ENCODE data around the gene KRTAP5-4.
"Not testable (repeated sequence)": the region's sequence is repeated elsewhere in the genome, so short reads cannot be mapped to it uniquely, and the experiment has no call there.

KRTAP5-4 gene, protein sequence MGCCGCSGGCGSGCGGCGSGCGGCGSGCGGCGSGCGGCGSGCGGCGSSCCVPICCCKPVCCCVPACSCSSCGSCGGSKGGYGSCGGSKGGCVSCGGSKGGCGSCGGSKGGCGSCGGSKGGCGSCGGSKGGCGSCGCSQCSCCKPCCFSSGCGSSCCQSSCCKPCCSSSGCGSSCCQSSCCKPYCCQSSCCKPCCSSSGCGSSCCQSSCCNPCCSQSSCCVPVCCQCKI

DNA sequence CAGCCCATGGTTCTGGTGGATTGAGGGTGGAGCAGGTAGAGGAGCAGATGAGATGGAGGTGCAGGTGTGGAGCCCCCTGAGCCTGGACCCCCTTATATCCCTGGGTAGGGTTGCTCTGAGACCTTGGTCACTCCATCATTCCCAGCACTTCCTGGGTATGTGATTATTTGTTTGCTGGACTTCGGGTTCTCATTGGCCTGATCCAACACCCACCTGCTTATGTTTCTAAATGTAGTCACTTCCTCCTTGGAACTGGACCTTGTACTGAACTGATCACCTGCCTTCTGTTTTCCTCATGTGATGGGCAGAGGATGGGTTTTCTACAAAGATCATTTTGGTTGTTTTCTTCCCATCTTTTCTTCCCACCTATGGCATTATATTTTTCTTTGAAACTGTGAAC lies at the start of gene KRTAP5-4:
Gene KRTAP5-4 (minus strand): TSS at position 53 of the 400 bp plus-strand sequence. CDS start 45 bp downstream, at position 8.
- no peak for DNase-seq

DNA sequence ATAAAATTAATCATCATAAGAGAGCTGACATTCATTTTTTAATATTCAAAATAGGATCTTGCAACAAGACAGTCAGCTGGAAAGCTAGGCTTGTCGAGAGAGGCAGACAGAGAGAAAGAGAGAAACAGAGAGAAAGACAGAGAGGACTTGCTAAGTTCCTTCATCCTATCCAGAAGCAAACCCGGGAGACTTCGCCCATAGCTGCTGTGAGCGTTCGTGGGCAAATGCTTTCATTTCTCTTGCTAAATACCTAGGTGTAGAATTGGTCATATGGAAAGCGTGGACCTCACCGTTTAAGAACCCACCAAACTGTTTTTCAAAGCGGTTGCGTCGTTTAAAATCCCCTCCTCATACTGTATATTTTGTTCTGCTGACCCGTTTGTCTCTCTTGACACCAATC lies 49.7 kb upstream of the KRTAP5-4 start:
- DNase-seq, result no peak

DNA sequence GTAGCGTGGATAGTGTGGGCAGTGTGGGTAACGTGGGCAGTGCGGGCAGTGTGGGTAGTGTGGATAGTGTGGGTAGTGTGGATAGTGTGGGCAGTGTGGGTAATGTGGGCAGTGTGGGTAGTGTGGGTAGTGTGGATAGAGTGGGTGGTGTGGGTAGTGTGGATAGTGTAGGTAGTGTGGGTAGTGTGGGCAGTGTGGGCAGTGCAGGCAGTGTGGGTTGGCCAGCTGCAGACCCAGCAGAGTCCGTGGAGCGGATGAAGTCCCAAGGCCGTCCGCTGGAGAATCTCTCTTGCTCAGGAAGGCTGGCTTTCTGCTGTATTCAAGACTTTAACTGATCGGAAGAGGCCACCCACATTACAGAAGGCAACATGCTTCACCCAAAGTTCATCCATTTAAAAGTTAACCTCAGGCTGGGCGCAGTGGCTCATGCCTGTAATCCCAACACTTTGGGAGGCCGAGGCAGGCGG lies 49.0 kb upstream of the KRTAP5-4 start:
- DNase-seq, result no peak

DNA sequence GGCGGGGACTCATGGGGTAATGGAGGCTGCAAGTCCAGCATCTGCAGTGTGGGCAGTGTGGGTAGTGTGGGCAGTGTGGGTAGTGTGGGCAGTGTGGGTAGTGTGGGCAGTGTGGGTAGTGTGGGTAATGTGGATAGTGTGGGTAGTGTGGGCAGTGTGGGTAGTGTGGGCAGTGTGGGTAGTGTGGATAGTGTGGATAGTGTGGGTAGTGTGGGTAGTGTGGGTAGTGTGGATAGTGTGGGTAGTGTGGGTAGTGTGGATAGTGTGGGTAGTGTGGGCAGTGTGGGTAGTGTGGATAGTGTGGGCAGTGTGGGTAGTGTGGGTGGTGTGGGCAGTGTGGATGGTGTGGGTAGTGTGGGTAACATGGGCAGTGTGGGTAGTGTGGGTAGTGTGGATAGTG lies 48.5 kb upstream of the KRTAP5-4 start:
- DNase-seq, result not testable (repeated sequence)

DNA sequence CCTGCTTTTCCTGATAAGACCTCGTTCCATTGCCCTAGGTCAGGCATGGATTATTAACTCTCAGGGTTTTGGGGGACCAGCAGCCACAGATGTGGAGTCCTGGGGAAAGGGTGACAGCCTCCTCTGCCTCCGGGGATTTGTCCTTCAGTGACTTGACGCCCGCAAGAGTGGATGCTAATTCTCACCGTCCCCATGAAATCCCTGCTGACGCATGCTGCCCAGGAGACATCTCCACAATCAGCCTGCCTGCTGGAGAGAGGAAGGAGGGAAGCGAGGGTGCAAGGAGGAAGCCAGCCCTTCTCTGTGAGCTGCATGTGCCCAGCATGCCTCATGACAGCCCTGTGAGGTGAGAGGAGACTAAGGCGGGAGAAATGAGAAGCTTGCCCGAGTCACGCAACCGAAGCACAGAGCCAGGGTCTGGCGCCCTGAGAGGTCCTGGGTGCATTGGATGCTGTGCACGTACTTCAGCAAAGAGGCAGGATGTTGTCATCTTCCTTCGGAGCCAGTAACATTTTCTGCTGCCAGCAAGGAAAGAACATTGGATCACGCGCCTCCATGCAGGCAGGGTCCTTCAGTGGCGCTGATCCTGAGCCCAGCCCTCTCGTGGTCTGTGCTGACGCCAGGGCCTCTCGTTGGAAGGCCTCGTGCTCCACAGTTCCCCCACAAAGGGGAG lies 47.7 kb upstream of the KRTAP5-4 start:
- DNase-seq, result no peak

DNA sequence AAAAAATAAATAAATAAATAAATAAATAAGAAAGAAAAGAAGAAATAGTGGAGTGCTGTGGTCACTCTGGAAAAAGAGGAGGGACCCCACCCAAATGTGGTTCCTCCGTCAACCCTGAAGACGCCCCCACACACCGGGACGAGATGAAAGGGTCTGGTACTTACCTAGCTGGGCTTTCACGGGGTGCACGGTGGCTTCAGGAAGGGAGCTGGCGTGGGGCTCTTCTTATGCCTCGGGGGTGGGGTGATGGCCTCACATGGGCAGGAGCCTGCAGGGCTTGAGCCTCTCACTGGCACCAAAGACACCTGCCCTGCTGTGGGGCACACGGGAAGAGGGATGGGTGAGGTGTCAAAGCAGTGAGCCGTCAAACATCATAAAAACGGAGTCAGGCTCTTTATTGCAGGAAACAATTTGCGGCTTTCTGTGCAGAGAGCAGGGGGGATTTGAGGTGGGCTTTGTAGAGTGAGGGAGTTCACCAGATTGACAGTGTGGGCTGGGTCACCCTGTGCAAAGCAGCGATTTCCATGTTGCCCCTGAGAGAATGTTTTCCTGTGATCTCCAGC lies 47.1 kb upstream of the KRTAP5-4 start:
- no peak for DNase-seq

DNA sequence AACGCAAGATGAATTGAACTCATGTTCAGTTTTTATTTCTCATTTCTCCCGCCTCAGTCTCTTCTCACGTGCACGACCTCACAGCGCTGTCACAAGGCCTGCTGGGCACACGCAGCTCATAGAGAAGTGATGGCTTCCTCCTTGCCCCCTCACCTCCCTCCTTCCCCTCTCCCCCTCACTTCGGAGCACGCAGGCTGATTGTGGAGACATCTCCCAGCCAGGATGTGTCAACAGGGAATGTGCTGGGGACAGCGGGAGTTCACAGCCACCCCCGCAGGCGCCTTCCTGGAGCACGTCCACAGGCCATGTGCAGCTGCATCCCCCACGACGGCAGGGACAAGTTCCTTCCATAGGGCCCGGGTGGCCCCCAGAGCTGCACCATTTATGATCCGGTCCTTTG lies 46.0 kb upstream of the KRTAP5-4 start:
- DNase-seq, result no peak

DNA sequence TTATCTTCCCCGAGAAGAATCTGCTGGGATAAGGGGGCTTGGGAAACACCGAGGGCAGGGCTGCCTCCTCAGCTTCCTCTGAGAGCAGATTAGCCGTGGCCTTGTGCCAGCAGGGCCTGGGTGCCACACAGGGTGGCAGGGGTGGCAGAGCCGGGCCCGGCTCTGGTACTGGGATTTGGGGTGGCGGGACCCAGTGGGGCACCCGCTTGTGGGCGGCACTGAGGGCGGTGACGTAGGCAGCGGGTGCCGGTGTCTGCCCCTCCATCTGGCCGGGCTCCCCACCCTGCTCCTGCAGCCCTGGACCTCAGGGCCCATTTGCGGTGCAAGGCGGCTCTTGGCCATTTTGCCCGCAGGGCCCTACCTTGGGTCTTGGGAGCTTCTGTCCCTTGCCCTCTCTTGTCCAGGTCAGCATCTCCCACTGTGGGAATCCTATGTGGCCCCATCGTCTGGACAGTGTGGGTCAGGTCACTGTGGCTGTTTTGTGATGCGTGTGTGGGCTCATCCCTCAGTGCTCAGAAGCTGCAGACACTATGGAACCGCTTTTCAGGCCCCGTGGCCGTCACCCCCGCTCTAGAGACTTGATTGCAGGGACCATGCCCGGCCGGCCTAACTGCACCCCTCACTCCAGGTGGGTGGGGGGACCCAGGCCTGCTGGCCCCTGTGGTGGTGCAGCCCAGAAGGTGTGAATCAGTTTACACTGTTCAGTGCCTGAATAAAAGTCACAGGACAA lies 45.3 kb upstream of the KRTAP5-4 start:
- DNase-seq, result no peak

DNA sequence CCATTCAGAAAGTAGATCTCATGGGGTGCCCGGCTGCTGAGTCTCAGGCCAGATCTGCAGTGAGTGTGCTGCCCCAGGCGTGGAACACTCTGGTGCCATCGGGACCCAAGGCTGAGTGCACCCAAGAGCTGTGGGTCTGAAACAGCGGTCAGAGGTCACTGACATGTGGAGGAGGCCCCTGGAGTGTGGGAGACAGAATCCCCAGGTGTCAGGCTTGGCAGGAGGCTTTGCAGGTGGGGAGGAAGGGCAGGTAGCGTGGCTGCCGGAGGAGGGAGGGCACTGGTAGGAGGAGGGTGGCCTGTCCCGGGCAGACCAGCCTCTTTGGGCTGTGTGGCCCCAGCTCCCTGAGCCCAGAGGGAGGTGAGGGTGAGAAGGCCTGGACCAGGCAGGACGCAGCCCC lies 43.4 kb upstream of the KRTAP5-4 start:
- DNase-seq, result no peak

DNA sequence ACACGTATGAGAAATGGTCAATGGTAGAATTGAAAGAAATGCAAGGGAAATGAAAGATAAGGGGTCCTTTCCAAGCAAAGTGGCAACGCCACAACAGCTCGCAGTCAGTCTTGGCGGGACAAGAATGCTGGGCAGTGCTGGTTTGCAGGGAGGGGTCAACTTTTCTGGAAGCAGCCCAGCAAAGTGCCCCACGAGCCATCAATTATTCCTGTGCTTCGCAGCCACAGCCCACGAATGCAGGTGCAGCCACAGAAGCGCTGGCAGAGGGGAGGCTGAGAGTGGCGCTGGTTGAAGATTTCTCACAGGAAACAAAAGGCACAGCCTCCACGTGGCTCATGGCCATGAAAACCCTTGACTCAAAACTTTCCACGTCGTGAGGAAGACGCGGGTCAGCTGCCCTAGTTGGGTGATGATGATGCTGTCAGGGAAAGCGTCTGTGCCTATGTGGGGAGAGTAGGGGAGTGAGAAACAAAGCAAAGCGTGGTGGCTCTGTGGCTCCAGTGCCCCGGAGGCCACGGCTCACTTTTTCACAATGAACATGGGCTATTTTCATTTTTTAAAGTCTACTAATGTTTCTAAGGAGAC lies 40.9 kb upstream of the KRTAP5-4 start:
- DNase-seq, result not testable (repeated sequence)

DNA sequence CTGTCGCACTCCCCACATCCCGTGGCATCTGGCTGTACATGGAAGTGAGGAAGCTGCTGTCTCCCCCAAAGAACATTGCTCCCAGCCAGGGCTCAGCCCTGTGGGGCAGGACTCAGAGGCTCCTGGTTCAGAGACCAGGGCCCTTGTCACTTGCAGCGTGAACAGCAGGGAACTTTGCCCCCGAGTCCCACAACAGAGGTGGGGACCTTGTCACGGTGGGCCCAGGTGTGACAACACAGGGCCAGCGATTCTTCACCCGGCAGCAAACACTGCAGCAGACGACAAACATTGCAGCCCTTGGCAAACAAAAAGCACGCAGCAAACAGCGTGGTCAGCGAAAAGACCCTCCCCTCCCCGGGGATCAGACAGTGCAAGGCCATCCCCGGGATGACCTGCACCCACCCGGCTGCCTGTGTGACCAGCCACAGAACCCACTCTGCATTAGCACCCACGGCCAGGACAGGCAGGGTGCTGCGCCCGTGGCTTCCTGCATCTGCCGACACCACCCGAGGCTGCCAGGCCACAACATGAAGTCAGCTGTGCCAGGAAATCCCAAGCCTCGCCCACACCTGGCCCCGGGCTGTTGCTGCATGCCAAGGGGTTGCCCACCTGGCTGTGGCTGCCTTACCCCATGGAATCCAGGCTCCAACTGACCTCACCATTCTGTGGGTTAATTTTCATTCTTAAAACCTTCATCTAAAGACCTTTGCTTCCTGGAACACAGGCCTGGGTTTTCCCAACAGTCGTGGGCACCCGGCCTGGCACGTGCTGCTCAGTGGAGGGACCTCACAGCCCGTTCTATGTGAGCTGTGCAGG lies 39.7 kb upstream of the KRTAP5-4 start:
- not testable (repeated sequence) for DNase-seq

DNA sequence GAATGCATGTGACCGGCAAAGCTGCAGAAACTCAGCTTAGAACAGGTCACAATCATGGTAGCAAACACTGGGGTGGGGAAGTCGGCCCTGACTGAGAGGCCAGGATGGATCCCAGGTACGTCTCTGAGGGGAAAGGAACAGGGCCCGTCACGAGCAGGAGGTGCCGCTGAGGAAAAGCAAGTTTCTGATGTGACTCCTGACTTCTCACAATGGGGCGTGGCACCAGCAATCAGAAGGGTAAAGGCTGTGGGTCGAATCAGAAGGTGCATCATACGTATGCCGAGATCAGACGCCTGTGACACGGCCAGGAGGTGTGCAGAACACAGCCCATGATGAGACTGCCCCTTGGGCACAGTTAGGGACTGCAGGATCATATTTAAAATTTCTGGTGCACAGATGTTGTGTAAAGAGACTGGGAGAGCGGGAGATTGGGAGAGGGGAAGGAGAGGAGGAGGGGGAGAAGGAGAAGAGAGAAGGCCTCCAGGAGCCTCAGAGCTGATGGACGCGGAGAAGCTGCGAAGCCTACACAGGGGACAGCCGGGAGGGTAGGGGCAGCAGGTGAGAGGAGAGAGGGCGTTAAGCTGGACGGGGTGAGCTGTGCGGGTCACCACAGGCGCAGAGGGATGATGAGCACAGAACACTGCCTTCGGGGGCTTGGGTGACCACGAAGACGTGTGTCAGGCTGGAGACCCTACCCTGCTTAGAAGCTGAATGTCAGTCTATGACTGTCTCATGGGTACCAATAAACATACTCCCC lies 38.4 kb upstream of the KRTAP5-4 start:
- no peak for DNase-seq

DNA sequence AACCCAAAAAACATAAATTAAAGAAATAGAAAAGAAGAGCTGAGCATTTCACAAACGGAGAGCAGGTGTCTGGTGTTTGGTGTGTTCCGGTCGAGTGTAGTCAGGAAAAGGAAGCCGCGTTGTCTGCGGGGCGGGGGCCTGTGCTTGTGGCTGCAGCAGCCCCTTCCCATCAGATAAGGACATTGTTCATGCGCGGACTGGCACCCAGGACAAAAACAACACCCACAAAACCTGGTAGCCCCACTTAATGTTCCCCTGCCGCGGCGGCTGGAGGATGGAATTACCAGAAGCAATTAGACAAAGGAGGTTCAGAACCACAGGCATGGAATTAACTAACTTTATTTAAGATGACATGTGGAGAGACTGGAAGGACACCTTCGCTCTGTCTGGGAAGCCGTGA lies 37.6 kb upstream of the KRTAP5-4 start:
- no peak for DNase-seq

DNA sequence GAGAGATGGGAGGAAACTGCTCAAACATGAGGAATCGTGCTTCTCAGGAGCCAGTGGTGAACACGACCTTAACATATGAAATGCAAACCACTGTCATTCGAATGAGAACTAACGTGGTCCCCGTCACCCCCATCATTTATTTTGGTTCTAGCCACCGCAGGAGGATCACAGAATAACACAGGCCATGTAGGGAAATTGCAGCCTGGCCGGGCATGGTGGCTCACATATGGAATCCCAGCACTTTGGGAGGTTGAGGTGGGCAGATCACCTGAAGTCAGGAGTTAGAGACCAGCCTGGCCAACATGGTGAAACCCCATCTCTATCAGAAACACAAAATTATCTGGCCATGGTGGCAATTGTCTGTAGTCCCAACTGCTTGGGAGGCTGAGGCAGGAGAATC lies 34.7 kb upstream of the KRTAP5-4 start:
- no peak for DNase-seq

DNA sequence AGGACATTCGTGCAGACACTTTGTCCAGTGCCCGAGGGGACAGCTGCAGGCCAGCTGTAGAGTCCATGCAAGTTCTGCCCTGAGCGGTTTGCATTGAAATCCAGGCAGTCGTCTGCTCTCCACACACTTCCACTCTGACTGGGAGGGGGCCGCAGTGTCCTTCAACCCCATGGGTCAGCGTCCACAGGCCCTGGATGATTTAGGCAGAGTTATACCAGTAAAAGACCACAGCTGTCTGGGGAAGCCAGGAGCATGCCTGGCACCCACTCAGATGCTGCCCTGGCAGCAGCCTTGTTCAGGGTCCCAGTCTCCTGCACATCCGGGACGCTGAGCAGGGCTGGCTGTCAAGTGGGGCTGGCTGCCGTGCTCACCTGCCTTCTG lies 34.1 kb upstream of the KRTAP5-4 start:
- no peak for DNase-seq

DNA sequence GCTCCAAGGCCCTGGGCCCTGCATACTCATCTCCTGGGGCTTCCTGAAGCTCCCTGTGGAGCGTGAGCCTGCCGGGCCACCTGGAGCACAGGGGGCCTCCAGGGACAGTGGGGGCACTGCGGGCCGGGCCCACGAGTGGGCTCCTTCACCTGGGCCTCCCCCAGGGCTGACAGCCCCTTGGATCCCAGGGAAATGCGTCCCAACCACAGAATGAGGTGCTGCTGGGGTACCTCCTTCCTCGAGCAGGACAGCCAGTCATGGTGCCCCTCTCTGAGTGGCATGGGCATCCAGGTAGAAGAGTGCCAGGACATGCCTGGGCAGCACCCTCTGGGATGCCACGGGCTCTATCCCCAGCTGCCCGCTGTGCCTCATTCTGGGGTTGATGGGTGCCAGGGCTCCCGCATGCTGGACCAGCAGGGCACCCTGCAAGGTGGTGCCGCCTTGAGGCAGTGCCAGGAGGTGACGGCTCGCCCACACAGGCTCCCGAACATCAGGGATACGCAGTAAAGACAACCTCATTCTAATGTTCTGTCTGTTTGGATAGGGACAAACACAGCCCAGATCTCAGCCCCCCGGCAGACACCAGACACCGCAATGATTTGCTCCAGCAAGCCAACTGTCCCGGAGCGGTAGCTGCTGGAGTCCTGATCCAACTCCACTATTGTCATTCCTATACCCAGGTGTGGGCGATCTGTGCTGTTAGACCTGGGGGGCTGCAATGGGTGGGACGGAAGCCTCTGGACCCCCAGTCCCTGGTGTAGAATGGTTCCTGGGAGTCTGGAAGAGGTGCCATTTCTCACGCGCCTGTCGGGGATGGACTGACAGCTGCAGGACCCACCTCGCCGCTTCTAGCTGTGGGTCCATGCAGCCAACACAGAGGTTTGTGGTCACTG lies 33.5 kb upstream of the KRTAP5-4 start:
- DNase-seq, result no peak

DNA sequence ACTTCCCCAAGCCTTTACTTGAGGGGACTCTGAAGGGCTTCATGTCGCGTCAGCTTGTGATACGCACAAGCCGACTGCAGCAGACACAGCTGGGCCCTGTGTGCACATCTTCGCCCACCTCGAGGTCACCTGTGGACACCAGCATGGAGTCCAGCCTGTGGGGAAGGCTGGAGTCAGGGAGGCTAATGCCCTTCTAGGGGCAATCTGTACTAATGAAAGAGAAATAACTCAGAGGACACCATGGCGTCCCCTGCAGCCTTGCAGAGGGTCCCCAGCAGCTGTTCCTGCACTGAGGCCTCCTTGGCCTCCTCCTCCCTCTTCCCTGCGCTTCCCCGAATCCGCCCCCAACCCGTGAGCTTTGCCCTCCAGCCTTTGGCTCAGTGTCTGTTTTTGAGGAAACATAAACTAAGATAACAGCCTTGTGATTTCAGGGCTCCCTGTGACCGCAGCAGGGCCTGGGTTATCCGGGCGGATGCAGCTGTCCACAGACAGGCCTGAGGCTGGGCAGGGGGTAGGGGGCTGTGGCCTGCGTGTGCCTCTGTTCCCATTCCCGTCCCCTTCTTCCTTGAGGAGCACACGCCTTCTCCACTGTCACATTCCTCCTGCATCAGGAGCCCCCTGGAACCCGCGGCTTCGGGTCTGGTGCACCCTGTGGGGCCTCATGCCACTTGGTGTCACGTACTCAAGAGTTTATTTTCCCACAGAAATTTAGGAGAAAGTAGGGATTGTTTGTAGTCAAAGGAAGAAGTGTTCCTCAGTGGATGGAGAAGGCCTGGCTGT lies 32.6 kb upstream of the KRTAP5-4 start:
- DNase-seq, result no peak

DNA sequence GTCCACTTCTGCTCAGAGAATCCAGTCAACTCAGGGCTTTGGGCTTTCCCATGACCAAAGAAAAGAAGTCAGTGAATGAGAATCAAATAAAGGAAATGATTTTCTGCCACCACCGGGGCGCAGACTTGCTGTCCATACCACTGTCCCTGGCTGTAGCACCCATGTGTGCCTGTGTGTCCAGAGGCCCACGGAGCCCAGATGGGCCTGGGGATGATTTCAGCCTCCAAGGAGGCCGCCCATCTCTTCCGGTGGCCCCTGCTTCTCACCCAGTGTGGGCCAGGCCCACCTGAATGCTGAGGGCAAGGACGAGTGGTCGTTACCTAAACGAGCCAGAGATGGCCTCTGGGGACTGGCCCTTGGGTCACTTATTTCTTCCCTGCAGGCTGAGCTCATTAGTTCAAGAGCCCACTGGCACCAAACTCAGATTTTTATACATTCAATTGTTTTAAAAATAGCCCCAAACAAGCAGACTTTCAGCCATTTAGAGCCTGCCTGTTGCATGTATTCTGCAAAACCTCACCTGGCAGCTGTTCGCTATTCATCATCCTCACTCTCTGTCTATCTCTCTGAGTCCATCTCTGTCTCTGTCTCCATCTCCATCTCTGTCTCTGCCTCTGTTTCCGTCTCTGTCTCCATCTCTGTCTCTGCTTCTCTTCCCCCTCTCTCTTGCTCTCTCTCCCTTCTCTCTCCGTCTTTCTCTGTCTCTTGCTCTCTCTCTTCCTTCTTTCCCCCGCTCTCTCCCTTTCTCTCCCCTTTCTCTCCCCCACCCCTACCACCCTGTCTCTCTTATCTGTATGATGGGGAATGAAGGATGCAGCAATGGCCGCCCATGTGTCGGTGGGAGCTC lies 31.8 kb upstream of the KRTAP5-4 start:
- DNase-seq, result no peak
